GM21717 (cell line): ENCODE measurements around the gene MC4R.

Experiments used
- ATAC-seq: cut with Tn5 transposase; IDR thresholded peaks from one replicate; pipeline ENCODE4 v1.9.1; 2021; ENCODE audit warnings: mild to moderate bottlenecking, moderate library complexity; ENCODE audit not compliant: unreplicated experiment

MC4R gene

GRCh38 chr18:60329131-60329530, 43.4 kb downstream of the MC4R start:
- ATAC-seq = no peak

DNA sequence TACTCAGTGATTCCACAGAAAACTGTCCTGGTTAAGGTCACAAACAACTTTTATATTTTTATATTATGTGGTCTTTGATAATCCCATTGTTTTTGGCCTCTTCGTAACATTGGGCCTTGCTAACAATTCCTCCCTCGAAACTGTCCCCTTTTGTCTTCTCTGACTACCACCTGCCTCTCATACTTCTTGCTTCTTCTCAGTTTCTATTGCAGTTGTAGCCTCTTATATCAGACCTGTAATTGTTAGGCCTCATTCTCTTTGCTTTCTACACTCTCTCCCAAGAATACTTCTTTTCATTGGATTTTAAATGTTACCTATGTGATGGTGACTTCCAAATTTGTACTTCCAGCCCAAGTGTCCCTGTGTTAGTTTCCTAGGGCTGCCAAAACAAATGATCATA, 44.7 kb downstream of the MC4R start:
- ATAC-seq = no peak

- no peak for ATAC-seq
These were observed 50.0 kb downstream of the MC4R start for GRCh38 chr18:60322591-60322990.
